ENCODE results near the gene KCNIP4.

The KCNIP4 gene

DNA sequence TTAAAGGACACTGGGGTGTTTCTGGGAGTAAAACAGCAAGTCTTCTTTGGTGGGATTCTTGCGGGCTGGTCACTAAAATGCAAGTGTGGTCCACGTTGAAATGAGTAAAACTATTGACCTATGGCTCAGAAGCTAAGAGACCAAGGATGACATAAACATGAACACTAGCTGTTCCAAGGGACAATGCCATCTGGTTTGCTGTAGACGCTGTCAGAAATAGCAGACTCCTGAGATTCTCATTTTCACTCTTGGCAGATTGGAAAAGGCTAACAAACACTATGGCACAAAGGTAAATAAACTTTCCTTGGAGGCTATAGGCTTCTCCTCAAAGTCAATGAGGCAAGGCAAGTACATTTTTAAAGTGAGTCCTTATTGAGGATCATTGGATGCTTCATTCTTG is 343.6 kb downstream of the KCNIP4 start:
- Histone ChIP-seq H3K4me3 (ENCODE audit: insufficient read length, low read depth) (no peak overlapping the region), H3K27me3 (ENCODE audit: insufficient read depth, insufficient read length) (no peaks in the 10 kb centered on the region), H3K4me1 (ENCODE audit: insufficient read depth, insufficient read length) (no peaks in the 10 kb centered on the region), H3K36me3 (ENCODE audit: insufficient read depth, insufficient read length, low read length) (no peaks in the 10 kb centered on the region), H3K9me3 (ENCODE audit: insufficient read depth, low read length) (no peaks in the 10 kb centered on the region), H3K9ac (ENCODE audit: insufficient read length, low read depth) (no peak overlapping the region)
- no peak for TF ChIP-seq ZNF274 (IDR thresholded peaks at IDR 0.05; ENCODE audit: low read depth, low read length)
- TF ChIP-seq YY1 (IDR thresholded peaks at IDR 0.05; ENCODE audit: insufficient read depth, insufficient read length): no peak
- TF ChIP-seq SUZ12 (IDR thresholded peaks at IDR 0.05; ENCODE audit: extremely low read depth, insufficient read depth, insufficient read length): no peak
- DNase-seq (ENCODE audit: low read depth, low spot score): no peak

DNA sequence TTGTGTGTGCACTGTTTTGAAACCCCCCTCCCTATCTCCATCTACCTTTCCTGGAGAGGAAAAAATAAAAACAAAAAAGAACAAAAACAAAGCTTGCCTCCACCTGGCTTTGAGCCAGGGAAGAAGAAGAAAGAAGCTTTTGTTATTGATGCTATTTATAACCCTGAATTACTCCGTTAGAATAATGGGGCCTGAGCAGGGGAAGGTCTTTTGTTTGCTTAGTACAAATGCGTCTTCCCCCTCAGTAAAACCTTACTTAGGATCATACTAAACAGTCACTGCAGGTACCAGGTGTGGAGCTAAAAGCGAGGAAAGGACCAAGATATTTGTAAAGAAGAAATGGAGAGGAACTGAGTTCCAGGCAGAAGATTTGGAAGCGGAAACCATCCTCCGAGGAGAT is 352.1 kb downstream of the KCNIP4 start:
- DNase-seq (ENCODE audit: low read depth, low spot score): peak; percentile 38
- Histone ChIP-seq H3K4me1 (ENCODE audit: insufficient read depth, insufficient read length) (no peaks in the 10 kb centered on the region), H3K36me3 (ENCODE audit: insufficient read depth, insufficient read length, low read length) (no peaks in the 10 kb centered on the region), H3K9me3 (ENCODE audit: insufficient read depth, low read length) (no peaks in the 10 kb centered on the region), H3K9ac (ENCODE audit: insufficient read length, low read depth) (no peak overlapping the region), H3K27me3 (ENCODE audit: insufficient read depth, insufficient read length) (no peaks in the 10 kb centered on the region), H3K4me3 (ENCODE audit: insufficient read length, low read depth) (no peak overlapping the region)
- TF ChIP-seq SUZ12 (IDR thresholded peaks at IDR 0.05; ENCODE audit: extremely low read depth, insufficient read depth, insufficient read length) (no peak), ZNF274 (IDR thresholded peaks at IDR 0.05; ENCODE audit: low read depth, low read length) (no peak), YY1 (IDR thresholded peaks at IDR 0.05; ENCODE audit: insufficient read depth, insufficient read length) (no peak)

- no peak for TF ChIP-seq SUZ12 (IDR thresholded peaks at IDR 0.05; ENCODE audit: extremely low read depth, insufficient read depth, insufficient read length)
- no peak for TF ChIP-seq ZNF274 (IDR thresholded peaks at IDR 0.05; ENCODE audit: low read depth, low read length)
- no peak for TF ChIP-seq YY1 (IDR thresholded peaks at IDR 0.05; ENCODE audit: insufficient read depth, insufficient read length)
- H3K9ac ChIP-seq (ENCODE audit: insufficient read length, low read depth): no peak overlapping the region
- H3K4me1 ChIP-seq (ENCODE audit: insufficient read depth, insufficient read length): no peaks in the 10 kb centered on the region
- no peaks in the 10 kb centered on the region for H3K27me3 ChIP-seq (ENCODE audit: insufficient read depth, insufficient read length)
- H3K36me3 ChIP-seq (ENCODE audit: insufficient read depth, insufficient read length, low read length): no peaks in the 10 kb centered on the region
- DNase-seq (ENCODE audit: low read depth, low spot score): no peak
- H3K4me3 ChIP-seq (ENCODE audit: insufficient read length, low read depth): no peak overlapping the region
- no peaks in the 10 kb centered on the region for H3K9me3 ChIP-seq (ENCODE audit: insufficient read depth, low read length)
Observed at GRCh38 chr4:21593671-21594001, 354.9 kb downstream of the KCNIP4 start.

- no peak overlapping the region for H3K4me3 ChIP-seq (ENCODE audit: insufficient read length, low read depth)
- H3K4me1 ChIP-seq (ENCODE audit: insufficient read depth, insufficient read length): no peaks in the 10 kb centered on the region
- no peaks in the 10 kb centered on the region for H3K27me3 ChIP-seq (ENCODE audit: insufficient read depth, insufficient read length)
- no peaks in the 10 kb centered on the region for H3K9me3 ChIP-seq (ENCODE audit: insufficient read depth, low read length)
- H3K36me3 ChIP-seq (ENCODE audit: insufficient read depth, insufficient read length, low read length): no peaks in the 10 kb centered on the region
- no peak overlapping the region for H3K9ac ChIP-seq (ENCODE audit: insufficient read length, low read depth)
- TF ChIP-seq SUZ12 (IDR thresholded peaks at IDR 0.05; ENCODE audit: extremely low read depth, insufficient read depth, insufficient read length) (no peak), YY1 (IDR thresholded peaks at IDR 0.05; ENCODE audit: insufficient read depth, insufficient read length) (no peak), ZNF274 (IDR thresholded peaks at IDR 0.05; ENCODE audit: low read depth, low read length) (no peak)
- DNase-seq (ENCODE audit: low read depth, low spot score): no peak
Observed at GRCh38 chr4:21592970-21593670, 355.5 kb downstream of the KCNIP4 start.

DNA sequence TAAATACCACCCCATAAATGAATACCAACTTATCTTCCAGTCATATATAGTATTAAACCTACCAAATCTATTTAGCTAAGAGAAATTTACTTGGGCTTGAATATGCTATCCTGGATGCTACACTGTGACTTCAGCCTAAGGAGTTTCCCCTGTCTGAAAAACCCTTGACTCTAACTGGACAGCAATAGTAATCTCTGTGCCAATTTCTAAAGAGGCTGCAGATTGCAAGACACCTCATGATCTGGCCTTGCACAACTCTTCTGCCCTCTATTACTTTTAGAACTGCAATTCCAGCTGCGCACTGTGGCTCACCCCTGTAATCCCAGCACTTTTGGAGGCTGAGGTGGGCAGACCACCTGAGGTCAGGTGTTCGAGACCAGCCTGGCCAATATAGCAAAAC is 371.5 kb downstream of the KCNIP4 start:
- no peaks in the 10 kb centered on the region for H3K36me3 ChIP-seq (ENCODE audit: insufficient read depth, insufficient read length, low read length)
- no peak for DNase-seq (ENCODE audit: low read depth, low spot score)

GRCh38 chr4:21571100-21571499 is 377.5 kb downstream of the KCNIP4 start:
- H3K4me3 ChIP-seq (ENCODE audit: insufficient read length, low read depth): no peak overlapping the region
- no peaks in the 10 kb centered on the region for H3K9me3 ChIP-seq (ENCODE audit: insufficient read depth, low read length)
- H3K4me1 ChIP-seq (ENCODE audit: insufficient read depth, insufficient read length): no peaks in the 10 kb centered on the region
- H3K27me3 ChIP-seq (ENCODE audit: insufficient read depth, insufficient read length): no peaks in the 10 kb centered on the region
- no peak for DNase-seq (ENCODE audit: low read depth, low spot score)
- no peaks in the 10 kb centered on the region for H3K36me3 ChIP-seq (ENCODE audit: insufficient read depth, insufficient read length, low read length)
- H3K9ac ChIP-seq (ENCODE audit: insufficient read length, low read depth): no peak overlapping the region
- TF ChIP-seq SUZ12 (IDR thresholded peaks at IDR 0.05; ENCODE audit: extremely low read depth, insufficient read depth, insufficient read length) (no peak), YY1 (IDR thresholded peaks at IDR 0.05; ENCODE audit: insufficient read depth, insufficient read length) (no peak), ZNF274 (IDR thresholded peaks at IDR 0.05; ENCODE audit: low read depth, low read length) (no peak)

More for the DNA sequence above, 371.5 kb downstream of the KCNIP4 start:
- Histone ChIP-seq H3K4me3 (ENCODE audit: insufficient read length, low read depth) (no peak overlapping the region), H3K4me1 (ENCODE audit: insufficient read depth, insufficient read length) (no peaks in the 10 kb centered on the region), H3K9ac (ENCODE audit: insufficient read length, low read depth) (no peak overlapping the region), H3K9me3 (ENCODE audit: insufficient read depth, low read length) (no peaks in the 10 kb centered on the region), H3K27me3 (ENCODE audit: insufficient read depth, insufficient read length) (no peaks in the 10 kb centered on the region)
- no peak for TF ChIP-seq YY1 (IDR thresholded peaks at IDR 0.05; ENCODE audit: insufficient read depth, insufficient read length)
- no peak for TF ChIP-seq SUZ12 (IDR thresholded peaks at IDR 0.05; ENCODE audit: extremely low read depth, insufficient read depth, insufficient read length)
- TF ChIP-seq ZNF274 (IDR thresholded peaks at IDR 0.05; ENCODE audit: low read depth, low read length): no peak

- peak; percentile 33 for DNase-seq (ENCODE audit: low read depth, low spot score)
- no peaks in the 10 kb centered on the region for H3K9me3 ChIP-seq (ENCODE audit: insufficient read depth, low read length)
- H3K36me3 ChIP-seq (ENCODE audit: insufficient read depth, insufficient read length, low read length): no peaks in the 10 kb centered on the region
- no peaks in the 10 kb centered on the region for H3K4me1 ChIP-seq (ENCODE audit: insufficient read depth, insufficient read length)
- no peak overlapping the region for H3K4me3 ChIP-seq (ENCODE audit: insufficient read length, low read depth)
- H3K9ac ChIP-seq (ENCODE audit: insufficient read length, low read depth): no peak overlapping the region
- TF ChIP-seq ZNF274 (IDR thresholded peaks at IDR 0.05; ENCODE audit: low read depth, low read length): no peak
- no peak for TF ChIP-seq SUZ12 (IDR thresholded peaks at IDR 0.05; ENCODE audit: extremely low read depth, insufficient read depth, insufficient read length)
- TF ChIP-seq YY1 (IDR thresholded peaks at IDR 0.05; ENCODE audit: insufficient read depth, insufficient read length): no peak
- H3K27me3 ChIP-seq (ENCODE audit: insufficient read depth, insufficient read length): no peaks in the 10 kb centered on the region
Observed at GRCh38 chr4:21569638-21570037, 378.9 kb downstream of the KCNIP4 start.
